Measurements from ENCODE around the gene LTK.

DNA sequence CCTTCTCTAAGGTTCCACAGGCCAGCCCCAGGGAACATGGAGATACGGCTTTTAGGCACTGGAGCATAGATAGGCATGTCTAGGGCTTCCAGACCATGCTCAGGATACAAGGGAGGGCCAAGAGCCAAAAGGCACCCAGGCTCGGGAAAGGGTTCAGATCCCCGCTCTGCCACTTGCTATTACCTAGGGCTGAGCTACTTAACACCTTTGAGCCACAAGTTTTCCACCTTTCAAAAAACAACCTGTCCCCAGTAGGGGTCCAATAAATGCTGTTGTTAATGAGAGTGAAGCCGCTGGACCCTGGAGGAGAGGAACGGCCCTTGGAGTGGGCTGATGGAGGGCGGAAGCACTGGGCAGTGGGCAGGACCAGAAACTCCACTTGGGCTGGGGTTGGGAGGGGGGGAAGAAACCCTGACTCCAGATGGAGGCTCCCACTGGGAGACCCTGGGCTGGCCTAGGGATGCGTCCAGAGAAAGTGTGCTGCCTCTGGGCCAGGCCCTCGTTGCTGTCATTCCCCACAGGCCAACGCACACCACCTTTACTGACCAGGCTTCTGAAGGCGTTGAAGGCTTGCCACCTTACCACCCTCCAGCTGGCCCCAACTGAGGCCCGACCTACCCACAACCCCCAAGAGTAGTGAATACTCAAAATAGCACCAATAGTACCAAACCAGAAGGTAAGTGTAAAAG is 28.5 kb downstream of the LTK start:
- TF ChIP-seq CTCF (conservative IDR thresholded peaks at IDR 0.05; ENCODE audit: low read depth, low read length) (no peak), POLR2A (IDR thresholded peaks at IDR 0.05; ENCODE audit: low read depth, low read length) (no peak), CEBPB (IDR thresholded peaks at IDR 0.05; ENCODE audit: low read depth, low read length) (no peak)
- TF ChIP-seq, protein P1, sequence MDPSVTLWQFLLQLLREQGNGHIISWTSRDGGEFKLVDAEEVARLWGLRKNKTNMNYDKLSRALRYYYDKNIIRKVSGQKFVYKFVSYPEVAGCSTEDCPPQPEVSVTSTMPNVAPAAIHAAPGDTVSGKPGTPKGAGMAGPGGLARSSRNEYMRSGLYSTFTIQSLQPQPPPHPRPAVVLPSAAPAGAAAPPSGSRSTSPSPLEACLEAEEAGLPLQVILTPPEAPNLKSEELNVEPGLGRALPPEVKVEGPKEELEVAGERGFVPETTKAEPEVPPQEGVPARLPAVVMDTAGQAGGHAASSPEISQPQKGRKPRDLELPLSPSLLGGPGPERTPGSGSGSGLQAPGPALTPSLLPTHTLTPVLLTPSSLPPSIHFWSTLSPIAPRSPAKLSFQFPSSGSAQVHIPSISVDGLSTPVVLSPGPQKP (IDR thresholded peaks at IDR 0.05; ENCODE audit: borderline replicate concordance, low read depth, low read length) = no peak

Data from IMR-90 (cell line).